Neural cell (in vitro differentiated cells): ENCODE measurements around the gene TTC9. TPM values are rescaled to one million over a fixed set of nuclear protein-coding genes. Genes with fewer than 3 reads are reported as not detected.

Source experiments
- H2AFZ ChIP-seq: fragments of 200-600, 300-800 bp; sonication (generic), shearing (Covaris generic); 2 replicates; pipeline ENCODE4 v1.6.0; 2014; ENCODE audit warnings: low read depth, mild to moderate bottlenecking, antibody characterized with exemption, low read length, moderate library complexity
- H3F3A ChIP-seq: fragments of 200-600 bp; shearing (Covaris generic); 2 replicates; pipeline ENCODE4 v1.6.1; 2016; ENCODE audit warnings: mild to moderate bottlenecking, moderate library complexity, mixed read lengths, antibody characterized with exemption, low read length; ENCODE audit not compliant: insufficient read depth, poor library complexity, severe bottlenecking
- H3K27ac ChIP-seq: fragments of 200-600, 300-800 bp; sonication (generic), shearing (Covaris generic); 2 replicates; pipeline ENCODE4 v1.5.1; 2014; ENCODE audit warnings: mild to moderate bottlenecking, low read length, moderate library complexity
- H3K27me3 ChIP-seq: fragments of 300-800, 200-600 bp; sonication (generic), shearing (Covaris generic); 2 replicates; pipeline ENCODE4 v1.6.0; 2014; ENCODE audit warnings: mild to moderate bottlenecking, low read depth, low read length, moderate library complexity; ENCODE audit not compliant: insufficient read depth
- H3K36me3 ChIP-seq: fragments of 300-800, 200-600 bp; sonication (generic), shearing (Covaris generic); 2 replicates; pipeline ENCODE4 v1.5.1; 2014; ENCODE audit warnings: mild to moderate bottlenecking, antibody characterized with exemption, low read length, moderate library complexity; ENCODE audit not compliant: insufficient read depth
- H3K4me2 ChIP-seq: fragments of 300-800, 200-600 bp; sonication (generic), shearing (Covaris generic); 2 replicates; pipeline ENCODE4 v1.6.0; 2014; ENCODE audit warnings: mild to moderate bottlenecking, low read length
- H3K4me3 ChIP-seq: fragments of 300-800, 200-600 bp; sonication (generic), shearing (Covaris generic); 2 replicates; pipeline ENCODE4 v1.5.1; 2014; ENCODE audit warnings: mild to moderate bottlenecking, low read length, moderate library complexity
- H3K79me2 ChIP-seq: fragments of 200-600 bp; shearing (Covaris generic); replicated peaks from 2 replicates; pipeline ENCODE4 v1.6.0; 2014; ENCODE audit warnings: mild to moderate bottlenecking, low read length, moderate library complexity; ENCODE audit not compliant: insufficient read depth
- H3K9ac ChIP-seq: fragments of 300-800, 200-600 bp; sonication (generic), shearing (Covaris generic); 2 replicates; pipeline ENCODE4 v1.6.1; 2016; ENCODE audit warnings: mild to moderate bottlenecking, low read length, mixed read lengths
- H3K9me2 ChIP-seq: fragments of 200-600 bp; shearing (Covaris generic); 2 replicates; pipeline ENCODE4 v1.6.1; 2016; ENCODE audit warnings: mild to moderate bottlenecking, low read length, mixed read lengths; ENCODE audit not compliant: insufficient read depth
- H3K9me3 ChIP-seq: fragments of 200-600, 300-800 bp; sonication (generic), shearing (Covaris generic); 2 replicates; pipeline ENCODE4 v1.6.1; 2016; ENCODE audit warnings: mild to moderate bottlenecking, mixed run types, low read length, moderate library complexity, mixed read lengths
- H4K20me1 ChIP-seq: fragments of 200-600 bp; shearing (Covaris generic); 2 replicates; pipeline ENCODE4 v1.6.1; 2016; ENCODE audit warnings: mild to moderate bottlenecking, mixed run types; ENCODE audit not compliant: insufficient read depth
- EP300 ChIP-seq: fragments of 450-650 bp; conservative IDR thresholded peaks from 2 replicates; pipeline ENCODE4 v1.6.1; 2014; ENCODE audit warnings: antibody characterized with exemption, mild to moderate bottlenecking, moderate library complexity; ENCODE audit not compliant: poor library complexity, severe bottlenecking
- EZH2 ChIP-seq: fragments of 200-600, 300-800 bp; shearing (Covaris generic), sonication (generic); IDR thresholded peaks from 2 replicates; pipeline ENCODE4 v1.6.1; 2014; ENCODE audit warnings: antibody characterized with exemption, low read length, borderline replicate concordance, mild to moderate bottlenecking; ENCODE audit not compliant: insufficient read depth, poor library complexity, severe bottlenecking
- MXI1 ChIP-seq: fragments of 450-650 bp; conservative IDR thresholded peaks from 2 replicates; pipeline ENCODE4 v1.6.1; 2014; ENCODE audit warnings: antibody characterized with exemption, mild to moderate bottlenecking; ENCODE audit not compliant: poor library complexity, severe bottlenecking
- POLR2AphosphoS5 ChIP-seq: IDR thresholded peaks from 2 replicates; pipeline ENCODE4 v1.6.1; 2012
- RAD21 ChIP-seq: fragments of 450-650 bp; conservative IDR thresholded peaks from 2 replicates; pipeline ENCODE4 v1.6.1; 2014; ENCODE audit warnings: antibody characterized with exemption, mild to moderate bottlenecking, moderate library complexity
- SMC3 ChIP-seq: fragments of 450-650 bp; conservative IDR thresholded peaks from 2 replicates; pipeline ENCODE4 v1.6.1; 2014; ENCODE audit warnings: antibody characterized with exemption, mild to moderate bottlenecking, moderate library complexity; ENCODE audit not compliant: poor library complexity
- TAF1 ChIP-seq: IDR thresholded peaks from 2 replicates; pipeline ENCODE4 v1.6.1; 2012; ENCODE audit warnings: low read depth
- polyA plus RNA-seq: library from polyadenylated mRNA; depleted of rRNA; stranded (reverse); fragments of >200 nt; gene quantifications from 2 replicates; pipeline ENCODE4 v1.2.3, GENCODE V29; 2014
- TF ChIP-seq, protein P1 (sequence below): fragments of 450-650 bp; IDR thresholded peaks from 2 replicates; pipeline ENCODE4 v1.5.1; 2014; ENCODE audit warnings: antibody characterized with exemption, mild to moderate bottlenecking, moderate library complexity; ENCODE audit not compliant: poor library complexity, severe bottlenecking
- TF ChIP-seq, protein P2 (sequence below): IDR thresholded peaks from 2 replicates; pipeline ENCODE4 v1.6.1; 2012; ENCODE audit warnings: borderline replicate concordance

The TTC9 gene
- polyA plus RNA-seq, 1 donor from 2014 or later = 11.1 TPM

DNA sequence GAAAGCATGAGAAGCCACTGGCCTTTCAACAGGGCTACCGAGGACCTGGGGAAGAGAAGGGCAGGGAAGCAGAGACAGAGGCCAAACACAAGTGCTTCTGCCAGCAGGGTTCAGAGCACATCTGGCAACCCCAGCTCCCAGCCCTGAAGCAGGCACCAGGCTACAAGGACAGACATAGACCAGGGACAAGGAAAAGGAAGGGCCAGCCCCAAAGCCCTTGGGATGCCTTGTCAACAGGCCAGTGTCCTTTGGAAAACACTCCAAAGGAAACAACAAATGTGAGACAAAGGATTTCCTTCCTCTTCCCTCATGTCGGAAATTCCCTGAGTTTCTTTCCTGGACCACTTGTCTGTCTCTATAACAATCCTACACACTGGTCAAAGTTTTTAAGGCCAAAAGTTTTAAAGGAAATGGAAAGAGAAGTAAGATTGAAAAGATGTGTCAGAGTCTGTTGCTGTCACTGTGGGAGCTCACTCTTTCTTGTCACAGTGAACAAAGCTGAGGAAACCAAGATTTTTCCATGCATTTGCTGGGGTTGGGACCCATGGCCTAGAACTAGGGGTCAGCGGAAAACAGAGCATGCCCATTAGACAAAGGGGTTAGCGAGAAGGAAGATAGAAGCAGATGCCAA is 59.4 kb downstream of the TTC9 start:
- no peak overlapping the region for H3K27ac ChIP-seq
- H3K4me2 ChIP-seq = no peak overlapping the region
- H3F3A ChIP-seq = no peaks in the 10 kb centered on the region
- H4K20me1 ChIP-seq = no peaks in the 10 kb centered on the region
- no peaks in the 10 kb centered on the region for H3K36me3 ChIP-seq
- no peaks in the 10 kb centered on the region for H3K79me2 ChIP-seq
- H3K9me3 ChIP-seq = no peaks in the 10 kb centered on the region
- TF ChIP-seq MXI1 = no peak
- TF ChIP-seq RAD21 = no peak
- TF ChIP-seq SMC3 = no peak
- TF ChIP-seq POLR2AphosphoS5 = no peak
- TF ChIP-seq, protein P1, sequence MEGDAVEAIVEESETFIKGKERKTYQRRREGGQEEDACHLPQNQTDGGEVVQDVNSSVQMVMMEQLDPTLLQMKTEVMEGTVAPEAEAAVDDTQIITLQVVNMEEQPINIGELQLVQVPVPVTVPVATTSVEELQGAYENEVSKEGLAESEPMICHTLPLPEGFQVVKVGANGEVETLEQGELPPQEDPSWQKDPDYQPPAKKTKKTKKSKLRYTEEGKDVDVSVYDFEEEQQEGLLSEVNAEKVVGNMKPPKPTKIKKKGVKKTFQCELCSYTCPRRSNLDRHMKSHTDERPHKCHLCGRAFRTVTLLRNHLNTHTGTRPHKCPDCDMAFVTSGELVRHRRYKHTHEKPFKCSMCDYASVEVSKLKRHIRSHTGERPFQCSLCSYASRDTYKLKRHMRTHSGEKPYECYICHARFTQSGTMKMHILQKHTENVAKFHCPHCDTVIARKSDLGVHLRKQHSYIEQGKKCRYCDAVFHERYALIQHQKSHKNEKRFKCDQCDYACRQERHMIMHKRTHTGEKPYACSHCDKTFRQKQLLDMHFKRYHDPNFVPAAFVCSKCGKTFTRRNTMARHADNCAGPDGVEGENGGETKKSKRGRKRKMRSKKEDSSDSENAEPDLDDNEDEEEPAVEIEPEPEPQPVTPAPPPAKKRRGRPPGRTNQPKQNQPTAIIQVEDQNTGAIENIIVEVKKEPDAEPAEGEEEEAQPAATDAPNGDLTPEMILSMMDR = no peak
- TF ChIP-seq TAF1 = no peak
- TF ChIP-seq, protein P2, sequence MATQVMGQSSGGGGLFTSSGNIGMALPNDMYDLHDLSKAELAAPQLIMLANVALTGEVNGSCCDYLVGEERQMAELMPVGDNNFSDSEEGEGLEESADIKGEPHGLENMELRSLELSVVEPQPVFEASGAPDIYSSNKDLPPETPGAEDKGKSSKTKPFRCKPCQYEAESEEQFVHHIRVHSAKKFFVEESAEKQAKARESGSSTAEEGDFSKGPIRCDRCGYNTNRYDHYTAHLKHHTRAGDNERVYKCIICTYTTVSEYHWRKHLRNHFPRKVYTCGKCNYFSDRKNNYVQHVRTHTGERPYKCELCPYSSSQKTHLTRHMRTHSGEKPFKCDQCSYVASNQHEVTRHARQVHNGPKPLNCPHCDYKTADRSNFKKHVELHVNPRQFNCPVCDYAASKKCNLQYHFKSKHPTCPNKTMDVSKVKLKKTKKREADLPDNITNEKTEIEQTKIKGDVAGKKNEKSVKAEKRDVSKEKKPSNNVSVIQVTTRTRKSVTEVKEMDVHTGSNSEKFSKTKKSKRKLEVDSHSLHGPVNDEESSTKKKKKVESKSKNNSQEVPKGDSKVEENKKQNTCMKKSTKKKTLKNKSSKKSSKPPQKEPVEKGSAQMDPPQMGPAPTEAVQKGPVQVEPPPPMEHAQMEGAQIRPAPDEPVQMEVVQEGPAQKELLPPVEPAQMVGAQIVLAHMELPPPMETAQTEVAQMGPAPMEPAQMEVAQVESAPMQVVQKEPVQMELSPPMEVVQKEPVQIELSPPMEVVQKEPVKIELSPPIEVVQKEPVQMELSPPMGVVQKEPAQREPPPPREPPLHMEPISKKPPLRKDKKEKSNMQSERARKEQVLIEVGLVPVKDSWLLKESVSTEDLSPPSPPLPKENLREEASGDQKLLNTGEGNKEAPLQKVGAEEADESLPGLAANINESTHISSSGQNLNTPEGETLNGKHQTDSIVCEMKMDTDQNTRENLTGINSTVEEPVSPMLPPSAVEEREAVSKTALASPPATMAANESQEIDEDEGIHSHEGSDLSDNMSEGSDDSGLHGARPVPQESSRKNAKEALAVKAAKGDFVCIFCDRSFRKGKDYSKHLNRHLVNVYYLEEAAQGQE = no peak
- no peak for TF ChIP-seq EZH2
- no peaks in the 10 kb centered on the region for H3K9me2 ChIP-seq
- no peak overlapping the region for H3K9ac ChIP-seq
- H3K4me3 ChIP-seq = no peak overlapping the region
- no peak overlapping the region for H2AFZ ChIP-seq
- H3K27me3 ChIP-seq = no peaks in the 10 kb centered on the region

DNA sequence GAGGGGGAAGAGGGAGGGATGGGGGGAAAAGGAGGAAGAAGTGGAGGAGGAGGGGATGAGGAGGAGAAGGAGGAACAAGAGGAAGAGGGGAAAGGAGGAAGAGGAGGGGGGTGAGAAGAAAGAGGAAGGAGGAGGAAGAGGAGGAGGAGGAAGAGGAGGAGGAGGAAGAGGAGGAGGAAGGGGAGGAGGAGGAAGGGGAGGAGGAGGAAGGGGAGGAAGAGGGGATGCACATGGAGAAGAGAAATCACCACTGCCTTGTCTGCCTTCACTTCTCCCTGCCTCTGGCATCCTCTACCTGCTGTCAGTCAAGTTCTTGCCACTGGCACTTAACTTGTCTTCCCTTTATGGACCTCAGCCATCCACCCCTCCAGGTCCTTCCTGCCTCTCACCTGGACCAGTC is 59.9 kb downstream of the TTC9 start:
- Histone ChIP-seq H3K27me3 (no peaks in the 10 kb centered on the region), H3F3A (no peaks in the 10 kb centered on the region), H3K79me2 (no peaks in the 10 kb centered on the region), H4K20me1 (no peaks in the 10 kb centered on the region), H3K9ac (no peak overlapping the region), H3K36me3 (no peaks in the 10 kb centered on the region), H3K9me3 (no peaks in the 10 kb centered on the region), H3K4me2 (no peak overlapping the region), H3K9me2 (no peaks in the 10 kb centered on the region), H3K27ac (no peak overlapping the region), H2AFZ (no peak overlapping the region), H3K4me3 (no peak overlapping the region)
- TF ChIP-seq EZH2 (no peak), POLR2AphosphoS5 (no peak), MXI1 (no peak), EP300 (no peak), RAD21 (no peak)
